ENCODE results near the gene ZMYND12.
A peak's percentile ranks its signal among the peaks of the same experiment; 100 is the strongest.

The ZMYND12 gene

GRCh38 chr1:42430286-42431135 lies 25.3 kb downstream of the ZMYND12 start:
- Histone ChIP-seq H3K36me3 (no peaks in the 10 kb centered on the region; a peak in 1 of 22 replicates), H3K4me1 (peaks cover 7 to 24% (median 11%) of the 10 kb centered on the region in 10 experiments), H4K20me1 (no peaks in the 10 kb centered on the region), H3K4me3 (no peak overlapping the region), H3K9me3 (replicated peaks in 1 of 11) (no peaks in the 10 kb centered on the region), H3K4me2 (peak overlapping the region; percentile 20 to 62 (median 40); a peak in 21 of 22 replicates), H3K27me3 (no peaks in the 10 kb centered on the region), H3K27ac (no peak overlapping the region), H3K9ac (no peak overlapping the region)
- TF ChIP-seq Cebpa-rat (IDR thresholded peaks at IDR 0.05), result no peak

- no peak for TF ChIP-seq Cebpa-rat (IDR thresholded peaks at IDR 0.05)
- H3K4me2 ChIP-seq, result no peak overlapping the region; a peak in 1 of 22 replicates
These were observed 26.2 kb downstream of the ZMYND12 start for GRCh38 chr1:42429603-42430002.

GRCh38 chr1:42427240-42427639 lies 28.6 kb downstream of the ZMYND12 start:
- Histone ChIP-seq H3K27me3 (no peaks in the 10 kb centered on the region), H3K4me1 (peaks cover 7 to 24% (median 13%) of the 10 kb centered on the region in 10 experiments), H3K9me3 (replicated peaks in 1 of 11) (no peaks in the 10 kb centered on the region), H3K4me3 (no peak overlapping the region), H3K27ac (no peak overlapping the region), H4K20me1 (no peaks in the 10 kb centered on the region), H3K4me2 (peak overlapping the region in 4 of 11 experiments; percentile 0 to 24 (median 18); a peak in 2 of 22 replicates), H3K36me3 (no peaks in the 10 kb centered on the region), H3K9ac (no peak overlapping the region)
- TF ChIP-seq Cebpa-rat (IDR thresholded peaks at IDR 0.05), result no peak

More at GRCh38 chr1:42429603-42430002, 26.2 kb downstream of the ZMYND12 start:
- no peaks in the 10 kb centered on the region; a peak in 1 of 22 replicates for H3K36me3 ChIP-seq
- H3K9me3 ChIP-seq (replicated peaks in 1 of 11), result no peaks in the 10 kb centered on the region
- H4K20me1 ChIP-seq, result no peaks in the 10 kb centered on the region
- no peaks in the 10 kb centered on the region for H3K27me3 ChIP-seq
- H3K9ac ChIP-seq, result no peak overlapping the region
- H3K4me1 ChIP-seq, result peaks cover 7 to 24% (median 11%) of the 10 kb centered on the region in 10 experiments
- no peak overlapping the region for H3K27ac ChIP-seq
- no peak overlapping the region for H3K4me3 ChIP-seq

GRCh38 chr1:42424201-42424600 lies 31.6 kb downstream of the ZMYND12 start:
- Histone ChIP-seq H3K9me3 (replicated peaks in 1 of 11) (no peaks in the 10 kb centered on the region), H3K9ac (no peak overlapping the region), H3K4me1 (peaks cover 0 to 8% (median 4%) of the 10 kb centered on the region in 10 experiments; a peak in 6 of 20 replicates), H3K4me2 (no peak overlapping the region), H3K27me3 (no peaks in the 10 kb centered on the region), H3K4me3 (no peak overlapping the region), H4K20me1 (no peaks in the 10 kb centered on the region), H3K27ac (no peak overlapping the region), H3K36me3 (no peaks in the 10 kb centered on the region)
- TF ChIP-seq Cebpa-rat (IDR thresholded peaks at IDR 0.05), result no peak

GRCh38 chr1:42423681-42424080 lies 32.1 kb downstream of the ZMYND12 start:
- H3K9ac ChIP-seq, result no peak overlapping the region
- H3K4me2 ChIP-seq, result no peak overlapping the region
- H4K20me1 ChIP-seq, result no peaks in the 10 kb centered on the region
- no peaks in the 10 kb centered on the region for H3K36me3 ChIP-seq
- peaks cover 0 to 8% (median 4%) of the 10 kb centered on the region in 10 experiments; a peak in 6 of 20 replicates for H3K4me1 ChIP-seq
- H3K4me3 ChIP-seq, result no peak overlapping the region
- H3K27me3 ChIP-seq, result no peaks in the 10 kb centered on the region
- TF ChIP-seq Cebpa-rat (IDR thresholded peaks at IDR 0.05), result no peak
- no peak overlapping the region for H3K27ac ChIP-seq
- H3K9me3 ChIP-seq (replicated peaks in 1 of 11), result no peaks in the 10 kb centered on the region

GRCh38 chr1:42422737-42423136 lies 33.1 kb downstream of the ZMYND12 start:
- TF ChIP-seq Cebpa-rat (IDR thresholded peaks at IDR 0.05), result no peak
- H3K4me1 ChIP-seq, result peaks cover 0 to 8% (median 4%) of the 10 kb centered on the region in 10 experiments; a peak in 6 of 20 replicates
- peak overlapping the region in 1 of 11 experiments; percentile 18; a peak in 2 of 22 replicates for H3K4me2 ChIP-seq

GRCh38 chr1:42420911-42421585 lies 34.8 kb downstream of the ZMYND12 start:
- H3K27ac ChIP-seq, result no peak overlapping the region
- no peak overlapping the region for H3K4me2 ChIP-seq
- no peak overlapping the region for H3K4me3 ChIP-seq

More at GRCh38 chr1:42422737-42423136, 33.1 kb downstream of the ZMYND12 start:
- Histone ChIP-seq H3K9me3 (replicated peaks in 1 of 11) (no peaks in the 10 kb centered on the region), H3K27me3 (no peaks in the 10 kb centered on the region), H3K4me3 (no peak overlapping the region), H3K27ac (no peak overlapping the region), H4K20me1 (no peaks in the 10 kb centered on the region), H3K36me3 (no peaks in the 10 kb centered on the region), H3K9ac (no peak overlapping the region)

GRCh38 chr1:42420121-42420520 lies 35.7 kb downstream of the ZMYND12 start:
- no peak overlapping the region for H3K4me3 ChIP-seq
- H4K20me1 ChIP-seq, result no peaks in the 10 kb centered on the region
- H3K4me1 ChIP-seq, result peaks cover 0 to 8% (median 0%) of the 10 kb centered on the region in 10 experiments; a peak in 4 of 20 replicates
- no peaks in the 10 kb centered on the region; a peak in 1 of 22 replicates for H3K36me3 ChIP-seq
- no peak overlapping the region for H3K27ac ChIP-seq
- H3K27me3 ChIP-seq, result no peaks in the 10 kb centered on the region
- H3K4me2 ChIP-seq, result no peak overlapping the region
- H3K9me3 ChIP-seq (replicated peaks in 1 of 11), result no peaks in the 10 kb centered on the region
- no peak for TF ChIP-seq Cebpa-rat (IDR thresholded peaks at IDR 0.05)
- H3K9ac ChIP-seq, result no peak overlapping the region

More at GRCh38 chr1:42420911-42421585, 34.8 kb downstream of the ZMYND12 start:
- Histone ChIP-seq H3K9ac (no peak overlapping the region), H3K36me3 (no peaks in the 10 kb centered on the region), H3K9me3 (replicated peaks in 1 of 11) (no peaks in the 10 kb centered on the region), H3K4me1 (peaks cover 0 to 8% (median 0%) of the 10 kb centered on the region in 10 experiments; a peak in 4 of 20 replicates), H4K20me1 (no peaks in the 10 kb centered on the region), H3K27me3 (no peaks in the 10 kb centered on the region)
- TF ChIP-seq Cebpa-rat (IDR thresholded peaks at IDR 0.05), result no peak

- Histone ChIP-seq H3K4me1 (peaks cover 0 to 8% (median 0%) of the 10 kb centered on the region in 10 experiments; a peak in 4 of 20 replicates), H3K9me3 (replicated peaks in 1 of 11) (no peaks in the 10 kb centered on the region), H3K27ac (no peak overlapping the region), H3K36me3 (peaks cover 0 to 5% (median 0%) of the 10 kb centered on the region in 11 experiments; a peak in 3 of 22 replicates), H3K4me3 (no peak overlapping the region), H3K4me2 (no peak overlapping the region), H4K20me1 (no peaks in the 10 kb centered on the region), H3K9ac (no peak overlapping the region), H3K27me3 (no peaks in the 10 kb centered on the region)
- no peak for TF ChIP-seq Cebpa-rat (IDR thresholded peaks at IDR 0.05)
These were observed 36.5 kb downstream of the ZMYND12 start for GRCh38 chr1:42419126-42419821.

Data from BLaER1 treated with 17β-estradiol and CSF1 and Interleukin-3, amounts not matched to agents 10 nM and 100 nM (cell line).